PC-9 (cell line): ENCODE data around the gene CRHR2. TPM values are rescaled to one million over a fixed set of nuclear protein-coding genes. Genes with fewer than 3 reads are reported as not detected.

Experiments
- BruUV-seq: library from RNA; stranded (reverse); fragments of 400-500 nt; replicated peaks from 2 replicates; lab custom pipeline; 2021; lab: Mats Ljungman, UMichigan
- CTCF ChIA-PET: fragments of 300-600 bp; sonication (Branson Sonifier 250); formaldehyde crosslinking; loops from one replicate; lab custom pipeline; 2022; ENCODE audit warnings: antibody characterized with exemption; lab: Charles Lee
- POLR2A ChIA-PET: fragments of 300-600 bp; sonication (Branson Sonifier 250); formaldehyde crosslinking; loops from one replicate; lab custom pipeline; 2022; ENCODE audit warnings: antibody characterized with exemption; ENCODE audit not compliant: unreplicated experiment; lab: Charles Lee
- DNase-seq, 2 experiments: peaks; one replicate each; pipeline versions ENCODE4 v3.0.0 to v3.0.0-alpha.2; 2015 to 2022; ENCODE audit warnings: mixed read lengths in 1 of 2
- H2AFZ ChIP-seq: fragments of 200-600 bp; sonication (generic); 2 replicates; pipeline ENCODE4 v1.8.1; 2017; ENCODE audit warnings: antibody characterized with exemption
- H3F3A ChIP-seq: fragments of 200-600 bp; sonication (generic); 2 replicates; pipeline ENCODE4 v1.8.1; 2017; ENCODE audit warnings: antibody characterized with exemption, mild to moderate bottlenecking, low read depth; ENCODE audit not compliant: insufficient read depth
- H3K27ac ChIP-seq: fragments of 200-600 bp; sonication (generic); 2 replicates; pipeline ENCODE4 v1.6.1; 2016; ENCODE audit warnings: mixed run types
- H3K27me3 ChIP-seq: fragments of 200-600 bp; sonication (generic); 2 replicates; pipeline ENCODE4 v1.6.1; 2016; ENCODE audit warnings: low read depth, mixed run types; ENCODE audit not compliant: insufficient read depth
- H3K36me3 ChIP-seq: fragments of 200-600 bp; sonication (generic); 2 replicates; pipeline ENCODE4 v1.6.1; 2016; ENCODE audit warnings: low read depth, mixed run types
- H3K4me1 ChIP-seq: fragments of 200-600 bp; sonication (generic); replicated peaks from 2 replicates; pipeline ENCODE4 v1.6.1; 2016; ENCODE audit warnings: mixed run types; ENCODE audit not compliant: insufficient read depth
- H3K4me2 ChIP-seq: fragments of 200-600 bp; sonication (generic); 2 replicates; pipeline ENCODE4 v1.6.1; 2017; ENCODE audit warnings: mixed run types
- H3K4me3 ChIP-seq: fragments of 200-600 bp; sonication (generic); 2 replicates; pipeline ENCODE4 v1.6.1; 2016; ENCODE audit warnings: mixed run types
- H3K79me2 ChIP-seq: fragments of 200-600 bp; sonication (generic); 2 replicates; pipeline ENCODE4 v1.6.1; 2017; ENCODE audit warnings: low read depth, mixed run types
- H3K9me2 ChIP-seq: fragments of 200-600 bp; sonication (generic); 2 replicates; pipeline ENCODE4 v1.8.1; 2017; ENCODE audit warnings: mild to moderate bottlenecking; ENCODE audit not compliant: insufficient read depth
- H3K9me3 ChIP-seq: fragments of 200-600 bp; sonication (generic); 2 replicates; pipeline ENCODE4 v1.8.1; 2016; ENCODE audit warnings: low read depth; ENCODE audit not compliant: insufficient read depth
- H4K20me1 ChIP-seq: fragments of 200-600 bp; sonication (generic); 2 replicates; pipeline ENCODE4 v1.8.1; 2017; ENCODE audit not compliant: insufficient read depth
- EZH2 ChIP-seq: fragments of 200-600 bp; sonication (generic); IDR thresholded peaks from 2 replicates; pipeline ENCODE4 v1.8.0; 2017; ENCODE audit warnings: antibody characterized with exemption, low read depth
- intact Hi-C: fragments of 100-400 bp; cut with micrococcal nuclease; formaldehyde crosslinking; loops from one replicate; pipeline ENCODE4 v1.10.0; 2022; ENCODE audit not compliant: unreplicated experiment
- total RNA-seq: library from RNA; stranded (reverse); gene quantifications from 2 replicates; pipeline ENCODE4 v1.2.3, GENCODE V29; 2021
- TF ChIP-seq, protein P1 (sequence below): fragments of 200-600 bp; sonication (generic); conservative IDR thresholded peaks from 2 replicates; pipeline ENCODE4 v1.6.1; 2017; ENCODE audit warnings: mixed run types, antibody characterized with exemption, mild to moderate bottlenecking, moderate library complexity

CRHR2 gene
- total RNA-seq, 1 experiment from 2014 or later, result not detected

GRCh38 chr7:30727061-30727945 is 45.0 kb upstream of the CRHR2 start:
- H3K36me3 ChIP-seq, result no peaks in the 10 kb centered on the region
- no peaks in the 10 kb centered on the region for H3F3A ChIP-seq
- H3K9me2 ChIP-seq, result no peaks in the 10 kb centered on the region
- intact Hi-C loops, result no loop called here
- no peaks in the 10 kb centered on the region for H3K4me1 ChIP-seq
- H3K4me2 ChIP-seq, result no peak overlapping the region
- no peaks in the 10 kb centered on the region for H3K79me2 ChIP-seq
- H2AFZ ChIP-seq, result no peak overlapping the region
- no peaks in the 10 kb centered on the region for H3K9me3 ChIP-seq
- POLR2A ChIA-PET, result no interaction called here
- H3K4me3 ChIP-seq, result no peak overlapping the region
- peaks cover 91% of the 10 kb centered on the region for H3K27me3 ChIP-seq
- no peak for DNase-seq
- H4K20me1 ChIP-seq, result no peaks in the 10 kb centered on the region
- CTCF ChIA-PET, result no interaction called here
- H3K27ac ChIP-seq, result no peak overlapping the region
- BruUV-seq, result no TSS peak
- TF ChIP-seq EZH2, result no peak
- TF ChIP-seq, protein P1, sequence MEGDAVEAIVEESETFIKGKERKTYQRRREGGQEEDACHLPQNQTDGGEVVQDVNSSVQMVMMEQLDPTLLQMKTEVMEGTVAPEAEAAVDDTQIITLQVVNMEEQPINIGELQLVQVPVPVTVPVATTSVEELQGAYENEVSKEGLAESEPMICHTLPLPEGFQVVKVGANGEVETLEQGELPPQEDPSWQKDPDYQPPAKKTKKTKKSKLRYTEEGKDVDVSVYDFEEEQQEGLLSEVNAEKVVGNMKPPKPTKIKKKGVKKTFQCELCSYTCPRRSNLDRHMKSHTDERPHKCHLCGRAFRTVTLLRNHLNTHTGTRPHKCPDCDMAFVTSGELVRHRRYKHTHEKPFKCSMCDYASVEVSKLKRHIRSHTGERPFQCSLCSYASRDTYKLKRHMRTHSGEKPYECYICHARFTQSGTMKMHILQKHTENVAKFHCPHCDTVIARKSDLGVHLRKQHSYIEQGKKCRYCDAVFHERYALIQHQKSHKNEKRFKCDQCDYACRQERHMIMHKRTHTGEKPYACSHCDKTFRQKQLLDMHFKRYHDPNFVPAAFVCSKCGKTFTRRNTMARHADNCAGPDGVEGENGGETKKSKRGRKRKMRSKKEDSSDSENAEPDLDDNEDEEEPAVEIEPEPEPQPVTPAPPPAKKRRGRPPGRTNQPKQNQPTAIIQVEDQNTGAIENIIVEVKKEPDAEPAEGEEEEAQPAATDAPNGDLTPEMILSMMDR, result no peak

DNA sequence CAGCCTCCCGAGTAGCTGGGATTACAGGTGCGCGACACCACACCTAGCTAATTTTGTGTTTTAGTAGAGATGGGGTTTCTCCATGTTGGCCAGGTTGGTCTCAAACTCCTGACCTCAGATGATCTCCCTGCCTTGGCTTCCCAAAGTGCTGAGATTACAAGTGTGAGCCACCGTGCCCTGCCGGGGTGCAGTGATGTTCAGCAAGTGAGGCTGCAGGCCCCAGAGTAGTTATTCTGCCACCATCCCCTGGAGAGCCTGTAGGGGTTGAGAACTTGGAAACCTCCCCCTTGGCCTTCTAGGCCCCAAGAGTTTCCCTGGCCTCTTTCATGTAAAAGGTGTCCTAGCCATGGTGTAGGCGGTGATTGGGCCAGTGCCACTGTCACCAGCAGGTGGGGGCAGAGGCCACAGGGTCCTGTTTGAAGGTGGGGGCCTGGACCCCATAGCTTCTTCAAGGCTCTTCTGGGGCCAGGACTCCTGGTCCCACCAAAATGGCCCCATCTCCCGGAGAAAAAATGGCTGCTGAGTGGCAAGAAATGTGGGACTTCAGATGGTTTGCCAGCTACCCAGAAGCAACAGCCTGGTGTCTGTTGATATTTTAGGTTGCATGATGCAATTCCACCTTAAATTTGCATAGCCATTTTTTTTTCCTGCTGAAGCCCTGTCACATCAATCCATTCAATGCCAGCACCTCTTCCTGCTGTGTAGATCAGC is 44.2 kb upstream of the CRHR2 start:
- intact Hi-C loops, result no loop called here
- Histone ChIP-seq H3K4me1 (no peaks in the 10 kb centered on the region), H3K36me3 (no peaks in the 10 kb centered on the region), H2AFZ (no peak overlapping the region), H3K79me2 (no peaks in the 10 kb centered on the region), H3K9me2 (no peaks in the 10 kb centered on the region), H3F3A (no peaks in the 10 kb centered on the region), H4K20me1 (no peaks in the 10 kb centered on the region), H3K4me3 (no peak overlapping the region), H3K27me3 (peaks cover 92% of the 10 kb centered on the region), H3K9me3 (no peaks in the 10 kb centered on the region), H3K27ac (no peak overlapping the region), H3K4me2 (no peak overlapping the region)
- POLR2A ChIA-PET, result no interaction called here
- TF ChIP-seq, protein P1, result no peak
- no peak for TF ChIP-seq EZH2
- no TSS peak for BruUV-seq
- CTCF ChIA-PET, result no interaction called here
- no peak for DNase-seq

DNA sequence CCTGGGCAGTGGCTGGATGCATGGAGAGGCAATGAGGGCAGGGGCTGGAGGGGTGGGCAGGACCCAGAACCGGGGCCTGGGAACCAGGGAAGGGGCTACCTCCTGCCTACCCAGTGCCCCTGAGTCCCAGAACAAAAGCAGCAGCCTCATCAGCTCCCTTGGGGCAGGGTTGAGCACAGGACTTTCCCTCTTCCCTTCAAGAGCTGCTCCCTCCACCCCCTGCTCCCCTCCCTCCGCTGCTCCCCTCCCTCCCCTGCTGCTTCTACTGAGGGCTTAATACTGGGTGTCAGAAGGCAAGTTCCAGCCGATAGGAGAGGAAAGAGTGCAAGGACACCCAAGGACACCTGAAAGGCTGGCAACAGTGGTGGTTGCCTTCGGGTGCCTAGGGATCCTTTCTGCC is 41.5 kb upstream of the CRHR2 start:
- H4K20me1 ChIP-seq, result no peaks in the 10 kb centered on the region
- ChIA-PET POLR2A (no interaction called here), CTCF (no interaction called here)
- no peak overlapping the region for H3K27ac ChIP-seq
- BruUV-seq, result no TSS peak
- no peak for TF ChIP-seq EZH2
- TF ChIP-seq, protein P1, result no peak
- no peak overlapping the region for H2AFZ ChIP-seq
- H3K4me3 ChIP-seq, result no peak overlapping the region
- no peak for DNase-seq
- intact Hi-C loops, result no loop called here
- no peaks in the 10 kb centered on the region for H3K4me1 ChIP-seq
- no peaks in the 10 kb centered on the region for H3K79me2 ChIP-seq
- H3K9me3 ChIP-seq, result no peaks in the 10 kb centered on the region; the same call in 1 of the 2 replicates
- no peak overlapping the region for H3K4me2 ChIP-seq
- H3K27me3 ChIP-seq, result peaks cover 79% of the 10 kb centered on the region
- no peaks in the 10 kb centered on the region for H3K9me2 ChIP-seq
- H3K36me3 ChIP-seq, result no peaks in the 10 kb centered on the region
- no peaks in the 10 kb centered on the region for H3F3A ChIP-seq
